Measurements from ENCODE around the gene TXNRD1.

TXNRD1 gene

DNA sequence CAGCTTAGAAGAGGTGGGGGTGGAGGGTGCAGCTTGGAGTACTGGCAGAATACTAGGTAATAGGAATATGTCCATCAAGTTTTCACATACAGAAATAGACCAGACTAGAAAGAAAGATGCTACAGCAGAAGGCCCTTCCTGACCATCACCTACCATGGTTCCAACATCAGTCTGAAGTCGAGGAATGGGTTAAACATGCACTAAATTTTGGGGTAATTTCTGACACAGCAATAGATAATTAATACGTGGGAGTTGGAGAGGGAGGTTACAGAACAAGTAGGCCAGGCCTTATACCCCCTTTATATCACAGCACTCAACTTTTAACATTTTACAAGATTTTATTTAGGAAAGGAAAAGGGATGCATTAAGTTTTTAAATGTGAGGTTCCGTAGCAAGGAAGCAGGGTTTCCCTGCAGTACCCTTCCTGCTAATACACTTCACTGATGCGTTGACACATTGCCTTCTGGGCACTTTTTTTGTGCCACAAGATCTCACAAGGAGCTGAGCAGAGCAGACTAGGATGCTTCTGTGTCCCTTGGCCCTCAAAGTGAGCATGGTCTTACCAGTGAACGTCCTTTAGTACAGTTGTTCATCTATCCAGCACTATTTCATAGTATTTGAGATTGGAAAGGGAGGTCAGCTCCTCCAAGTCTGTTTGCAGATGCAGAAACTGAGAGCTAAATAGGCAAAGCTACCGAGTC is 138.7 kb downstream of the TXNRD1 start:
- no peak for DNase-seq (ENCODE audit: low read depth in 1 of 2, low spot score in 1 of 2)
- Histone ChIP-seq H3K4me3 (replicated peaks; ENCODE audit: insufficient read depth, low read length) (no peak overlapping the region), H3K27me3 (ENCODE audit: insufficient read depth, poor library complexity, severe bottlenecking) (no peaks in the 10 kb centered on the region), H3K27ac (replicated peaks) (no peak overlapping the region)
- no peak for TF ChIP-seq GABPA (IDR thresholded peaks at IDR 0.05; ENCODE audit: low read depth)
- TF ChIP-seq, protein P1, sequence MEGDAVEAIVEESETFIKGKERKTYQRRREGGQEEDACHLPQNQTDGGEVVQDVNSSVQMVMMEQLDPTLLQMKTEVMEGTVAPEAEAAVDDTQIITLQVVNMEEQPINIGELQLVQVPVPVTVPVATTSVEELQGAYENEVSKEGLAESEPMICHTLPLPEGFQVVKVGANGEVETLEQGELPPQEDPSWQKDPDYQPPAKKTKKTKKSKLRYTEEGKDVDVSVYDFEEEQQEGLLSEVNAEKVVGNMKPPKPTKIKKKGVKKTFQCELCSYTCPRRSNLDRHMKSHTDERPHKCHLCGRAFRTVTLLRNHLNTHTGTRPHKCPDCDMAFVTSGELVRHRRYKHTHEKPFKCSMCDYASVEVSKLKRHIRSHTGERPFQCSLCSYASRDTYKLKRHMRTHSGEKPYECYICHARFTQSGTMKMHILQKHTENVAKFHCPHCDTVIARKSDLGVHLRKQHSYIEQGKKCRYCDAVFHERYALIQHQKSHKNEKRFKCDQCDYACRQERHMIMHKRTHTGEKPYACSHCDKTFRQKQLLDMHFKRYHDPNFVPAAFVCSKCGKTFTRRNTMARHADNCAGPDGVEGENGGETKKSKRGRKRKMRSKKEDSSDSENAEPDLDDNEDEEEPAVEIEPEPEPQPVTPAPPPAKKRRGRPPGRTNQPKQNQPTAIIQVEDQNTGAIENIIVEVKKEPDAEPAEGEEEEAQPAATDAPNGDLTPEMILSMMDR (IDR thresholded peaks at IDR 0.05; ENCODE audit: insufficient read depth, low read length) = no peak
- TF ChIP-seq, protein P2, sequence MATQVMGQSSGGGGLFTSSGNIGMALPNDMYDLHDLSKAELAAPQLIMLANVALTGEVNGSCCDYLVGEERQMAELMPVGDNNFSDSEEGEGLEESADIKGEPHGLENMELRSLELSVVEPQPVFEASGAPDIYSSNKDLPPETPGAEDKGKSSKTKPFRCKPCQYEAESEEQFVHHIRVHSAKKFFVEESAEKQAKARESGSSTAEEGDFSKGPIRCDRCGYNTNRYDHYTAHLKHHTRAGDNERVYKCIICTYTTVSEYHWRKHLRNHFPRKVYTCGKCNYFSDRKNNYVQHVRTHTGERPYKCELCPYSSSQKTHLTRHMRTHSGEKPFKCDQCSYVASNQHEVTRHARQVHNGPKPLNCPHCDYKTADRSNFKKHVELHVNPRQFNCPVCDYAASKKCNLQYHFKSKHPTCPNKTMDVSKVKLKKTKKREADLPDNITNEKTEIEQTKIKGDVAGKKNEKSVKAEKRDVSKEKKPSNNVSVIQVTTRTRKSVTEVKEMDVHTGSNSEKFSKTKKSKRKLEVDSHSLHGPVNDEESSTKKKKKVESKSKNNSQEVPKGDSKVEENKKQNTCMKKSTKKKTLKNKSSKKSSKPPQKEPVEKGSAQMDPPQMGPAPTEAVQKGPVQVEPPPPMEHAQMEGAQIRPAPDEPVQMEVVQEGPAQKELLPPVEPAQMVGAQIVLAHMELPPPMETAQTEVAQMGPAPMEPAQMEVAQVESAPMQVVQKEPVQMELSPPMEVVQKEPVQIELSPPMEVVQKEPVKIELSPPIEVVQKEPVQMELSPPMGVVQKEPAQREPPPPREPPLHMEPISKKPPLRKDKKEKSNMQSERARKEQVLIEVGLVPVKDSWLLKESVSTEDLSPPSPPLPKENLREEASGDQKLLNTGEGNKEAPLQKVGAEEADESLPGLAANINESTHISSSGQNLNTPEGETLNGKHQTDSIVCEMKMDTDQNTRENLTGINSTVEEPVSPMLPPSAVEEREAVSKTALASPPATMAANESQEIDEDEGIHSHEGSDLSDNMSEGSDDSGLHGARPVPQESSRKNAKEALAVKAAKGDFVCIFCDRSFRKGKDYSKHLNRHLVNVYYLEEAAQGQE (IDR thresholded peaks at IDR 0.05; ENCODE audit: insufficient replicate concordance, low read depth) = no peak
- TF ChIP-seq POLR2AphosphoS5 (IDR thresholded peaks at IDR 0.05; ENCODE audit: low read depth) = no peak
- no peak for TF ChIP-seq SPI1 (IDR thresholded peaks at IDR 0.05; ENCODE audit: borderline replicate concordance, low read depth)

DNA sequence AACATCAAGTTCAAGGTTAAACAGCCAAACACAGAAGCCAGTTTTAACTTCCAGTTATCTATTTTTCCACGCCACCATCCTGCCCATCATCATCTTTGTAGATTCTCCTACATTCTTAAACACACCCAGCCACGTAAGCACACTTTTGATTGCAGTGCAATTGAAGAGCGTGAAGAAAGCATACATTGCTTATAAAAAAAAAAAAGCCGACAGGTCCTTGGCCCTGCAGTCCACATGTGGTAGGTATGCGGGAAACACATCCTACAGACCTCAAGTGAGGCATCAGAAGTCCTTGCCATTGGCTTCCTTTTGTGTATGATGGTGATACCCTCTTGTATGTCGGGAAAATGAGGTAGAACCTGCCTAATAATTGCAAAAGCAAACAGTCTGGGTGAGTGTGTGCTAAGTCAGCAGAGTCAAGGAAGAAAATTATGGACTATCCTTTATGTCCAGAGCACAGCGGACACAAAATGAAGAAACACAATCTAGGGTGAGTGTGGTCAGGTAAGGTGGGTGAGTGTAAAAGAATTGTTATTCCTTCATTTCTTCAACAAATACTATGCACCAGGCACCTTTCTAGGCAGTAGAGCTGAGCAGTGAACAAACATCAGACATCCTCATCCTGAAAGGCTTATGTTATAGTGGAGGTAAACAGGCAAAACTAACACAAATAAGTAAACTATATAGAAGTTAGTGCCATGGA is 139.4 kb downstream of the TXNRD1 start:
- no peaks in the 10 kb centered on the region for H3K27me3 ChIP-seq (ENCODE audit: insufficient read depth, poor library complexity, severe bottlenecking)
- H3K4me3 ChIP-seq (replicated peaks; ENCODE audit: insufficient read depth, low read length) = no peak overlapping the region
- no peak for DNase-seq (ENCODE audit: low read depth in 1 of 2, low spot score in 1 of 2)
- no peak overlapping the region for H3K27ac ChIP-seq (replicated peaks)
- no peak for TF ChIP-seq SPI1 (IDR thresholded peaks at IDR 0.05; ENCODE audit: borderline replicate concordance, low read depth)
- no peak for TF ChIP-seq GABPA (IDR thresholded peaks at IDR 0.05; ENCODE audit: low read depth)
- no peak for TF ChIP-seq POLR2AphosphoS5 (IDR thresholded peaks at IDR 0.05; ENCODE audit: low read depth)
- TF ChIP-seq, protein P1 (IDR thresholded peaks at IDR 0.05; ENCODE audit: insufficient read depth, low read length) = no peak
- TF ChIP-seq, protein P2 (IDR thresholded peaks at IDR 0.05; ENCODE audit: insufficient replicate concordance, low read depth) = no peak

DNA sequence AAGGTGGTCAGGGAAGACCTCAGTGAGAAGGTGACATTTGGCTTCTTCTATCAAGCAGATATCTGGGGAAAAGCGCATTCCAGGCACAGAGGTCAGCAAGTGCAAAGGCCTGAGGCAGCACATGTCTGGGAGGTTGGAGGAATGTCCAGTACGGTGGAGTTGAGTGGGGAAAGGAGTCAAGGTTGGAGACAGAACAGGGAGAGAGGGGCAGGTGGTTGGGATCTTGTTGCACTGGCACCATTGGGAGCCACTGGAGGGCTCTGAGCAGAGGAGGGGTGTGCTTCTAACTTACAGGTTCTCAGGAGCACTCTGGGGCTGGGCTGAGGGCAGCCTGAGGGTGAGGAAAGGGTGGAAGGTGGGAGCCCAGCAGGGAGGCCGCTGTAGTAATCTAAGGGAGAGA is 140.1 kb downstream of the TXNRD1 start:
- Histone ChIP-seq H3K27ac (replicated peaks) (no peak overlapping the region), H3K4me3 (replicated peaks; ENCODE audit: insufficient read depth, low read length) (no peak overlapping the region), H3K27me3 (ENCODE audit: insufficient read depth, poor library complexity, severe bottlenecking) (no peaks in the 10 kb centered on the region)
- TF ChIP-seq, protein P1 (IDR thresholded peaks at IDR 0.05; ENCODE audit: insufficient read depth, low read length) = no peak
- TF ChIP-seq, protein P2 (IDR thresholded peaks at IDR 0.05; ENCODE audit: insufficient replicate concordance, low read depth) = no peak
- TF ChIP-seq GABPA (IDR thresholded peaks at IDR 0.05; ENCODE audit: low read depth) (no peak), SPI1 (IDR thresholded peaks at IDR 0.05; ENCODE audit: borderline replicate concordance, low read depth) (no peak), POLR2AphosphoS5 (IDR thresholded peaks at IDR 0.05; ENCODE audit: low read depth) (no peak; the same call in 1 of the 2 replicates)
- DNase-seq (ENCODE audit: low read depth in 1 of 2, low spot score in 1 of 2) = no peak

Data from HL-60 (cell line).